Right lobe of liver (tissue), 4 donors: ENCODE data around the gene SCAP.

ENCODE experiments used
- CTCF ChIP-seq, 4 donors: fragments of 200-600 bp in 3 of 4; fragments of 450-650 bp in 1 of 4; IDR thresholded peaks; one replicate each; pipeline versions ENCODE4 v1.5.1 to v1.8.0; 2016 to 2022; ENCODE audit warnings: antibody characterized with exemption in 4 of 4, mild to moderate bottlenecking in 2 of 4
- POLR2A ChIP-seq: fragments of 450-650 bp; IDR thresholded peaks from one replicate; pipeline ENCODE4 v1.6.1; 2017; ENCODE audit warnings: antibody characterized with exemption, mild to moderate bottlenecking
- donor health status: DM: no; HTN: no; CAD: no.
- donor health status: DM: no; HTN: no; CAD: no.
- donor health status: DM: no; HTN: yes; CAD: no.

DNA sequence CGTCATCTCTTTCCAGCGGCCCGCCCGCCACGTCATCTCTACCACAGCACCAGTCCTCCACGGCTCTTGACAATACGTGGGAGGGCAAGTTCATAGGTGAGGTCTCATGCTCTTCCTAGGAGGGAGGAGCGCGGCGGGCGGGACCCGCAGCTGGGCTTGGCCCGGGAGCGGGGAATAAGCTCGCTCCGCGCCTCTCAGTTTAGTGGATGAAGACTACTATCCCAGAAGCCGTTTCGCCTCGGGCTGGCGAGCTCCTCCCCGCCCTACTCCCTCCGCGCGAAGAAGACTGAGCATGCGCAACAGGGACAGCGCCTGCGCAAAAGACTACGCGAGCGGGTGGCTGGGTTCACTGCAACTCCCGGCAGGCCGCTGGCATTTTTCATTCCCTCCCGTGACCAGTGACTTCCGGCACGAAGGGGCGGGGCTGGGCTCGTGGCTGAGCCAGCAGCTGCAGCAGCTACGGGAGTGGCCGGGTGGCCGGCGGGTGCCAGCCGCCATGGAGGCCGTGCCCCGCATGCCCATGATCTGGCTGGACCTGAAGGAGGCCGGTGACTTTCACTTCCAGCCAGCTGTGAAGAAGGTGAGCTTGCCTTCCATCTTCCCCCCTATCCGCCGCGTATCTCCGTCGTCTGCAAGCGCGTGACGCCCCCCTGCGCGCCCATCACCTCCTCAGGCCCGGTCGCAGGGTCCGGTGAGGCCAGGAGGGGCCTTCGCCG lies 95.0 kb downstream of the SCAP start, which contains the start of gene PTPN23:
- TF ChIP-seq POLR2A, result peak; percentile 91
- no peak for TF ChIP-seq CTCF (IDR thresholded peaks at IDR 0.05)
